Measurements from ENCODE around the gene TTBK1.

GRCh38 chr6:43292763-43293318 lies 49.6 kb downstream of the TTBK1 start:
- TF ChIP-seq, protein P1, sequence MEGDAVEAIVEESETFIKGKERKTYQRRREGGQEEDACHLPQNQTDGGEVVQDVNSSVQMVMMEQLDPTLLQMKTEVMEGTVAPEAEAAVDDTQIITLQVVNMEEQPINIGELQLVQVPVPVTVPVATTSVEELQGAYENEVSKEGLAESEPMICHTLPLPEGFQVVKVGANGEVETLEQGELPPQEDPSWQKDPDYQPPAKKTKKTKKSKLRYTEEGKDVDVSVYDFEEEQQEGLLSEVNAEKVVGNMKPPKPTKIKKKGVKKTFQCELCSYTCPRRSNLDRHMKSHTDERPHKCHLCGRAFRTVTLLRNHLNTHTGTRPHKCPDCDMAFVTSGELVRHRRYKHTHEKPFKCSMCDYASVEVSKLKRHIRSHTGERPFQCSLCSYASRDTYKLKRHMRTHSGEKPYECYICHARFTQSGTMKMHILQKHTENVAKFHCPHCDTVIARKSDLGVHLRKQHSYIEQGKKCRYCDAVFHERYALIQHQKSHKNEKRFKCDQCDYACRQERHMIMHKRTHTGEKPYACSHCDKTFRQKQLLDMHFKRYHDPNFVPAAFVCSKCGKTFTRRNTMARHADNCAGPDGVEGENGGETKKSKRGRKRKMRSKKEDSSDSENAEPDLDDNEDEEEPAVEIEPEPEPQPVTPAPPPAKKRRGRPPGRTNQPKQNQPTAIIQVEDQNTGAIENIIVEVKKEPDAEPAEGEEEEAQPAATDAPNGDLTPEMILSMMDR (conservative IDR thresholded peaks at IDR 0.05), result no peak
- TF ChIP-seq ZFX (IDR thresholded peaks at IDR 0.05), result no peak
